Activated T-cell treated with anti-CD3 and anti-CD28 coated beads, Interleukin-2, amount 50 U/mL, for 4 hours (primary cell): Measurements from ENCODE around the gene ADAMTS2. TPM values are rescaled to one million over a fixed set of nuclear protein-coding genes. Genes with fewer than 3 reads are reported as not detected.
"Not testable (repeated sequence)": the region's sequence is repeated elsewhere in the genome, so short reads cannot be mapped to it uniquely, and the experiment has no call there.

Experiments
- ATAC-seq, 2 donors: fragments of 200-7000 bp; cut with Tn5 transposase; one replicate each; pipeline ENCODE4 v1.10.0; 2021
- DNase-seq: peaks from one replicate; pipeline ENCODE4 v3.0.0-alpha.2; 2020
- H3K27me3 Mint-ChIP-seq: one replicate; pipeline ENCODE4 v1.8.0; 2021; ENCODE audit warnings: low read depth, mixed read lengths
- H3K36me3 Mint-ChIP-seq: one replicate; pipeline ENCODE4 v1.8.0; 2022; ENCODE audit warnings: mixed read lengths; ENCODE audit not compliant: insufficient read depth
- H3K4me1 Mint-ChIP-seq: one replicate; pipeline ENCODE4 v1.8.0; 2021; ENCODE audit warnings: low read depth, mixed read lengths
- H3K4me3 Mint-ChIP-seq: one replicate; pipeline ENCODE4 v1.8.0; 2021; ENCODE audit warnings: mild to moderate bottlenecking, moderate library complexity, mixed read lengths
- H3K9me3 Mint-ChIP-seq: one replicate; pipeline ENCODE4 v1.8.0; 2021; ENCODE audit warnings: mixed read lengths
- total RNA-seq, 3 donors: library from RNA; stranded (reverse); gene quantifications; one replicate each; pipeline ENCODE4 v1.2.1, GENCODE V29; 2021

The ADAMTS2 gene
- total RNA-seq, 3 donors from 2014 or later, result 0.05 to 0.41 (median 0.13) TPM

DNA sequence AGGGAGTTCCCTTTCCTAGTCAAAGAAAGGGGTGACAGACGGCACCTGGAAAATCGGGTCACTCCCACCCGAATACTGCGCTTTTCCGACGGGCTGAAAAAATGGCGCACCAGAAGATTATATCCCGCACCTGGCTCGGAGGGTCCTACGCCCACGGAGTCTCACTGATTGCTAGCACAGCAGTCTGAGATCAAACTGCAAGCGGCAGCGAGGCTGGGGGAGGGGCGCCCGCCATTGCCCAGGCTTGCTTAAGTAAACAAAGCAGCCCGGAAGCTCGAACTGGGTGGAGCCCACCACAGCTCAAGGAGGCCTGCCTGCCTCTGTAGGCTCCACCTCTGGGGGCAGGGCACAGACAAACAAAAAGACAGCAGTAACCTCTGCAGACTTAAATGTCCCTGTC is 244.0 kb downstream of the ADAMTS2 start:
- not testable (repeated sequence) for H3K27me3 Mint-ChIP-seq, ATAC-seq, DNase-seq, H3K4me3 Mint-ChIP-seq, H3K36me3 Mint-ChIP-seq, H3K4me1 Mint-ChIP-seq
- H3K9me3 Mint-ChIP-seq, result peaks cover 29% of the 10 kb centered on the region

- H3K4me1 Mint-ChIP-seq, result no peaks in the 10 kb centered on the region
- H3K36me3 Mint-ChIP-seq, result peaks cover 4% of the 10 kb centered on the region
These were observed 255.8 kb downstream of the ADAMTS2 start for GRCh38 chr5:179089502-179089901.

GRCh38 chr5:179080724-179081123 is 264.5 kb downstream of the ADAMTS2 start:
- Mint-ChIP-seq H3K27me3 (no peaks in the 10 kb centered on the region), H3K4me3 (no peak overlapping the region), H3K9me3 (peaks cover 57% of the 10 kb centered on the region), H3K4me1 (no peaks in the 10 kb centered on the region), H3K36me3 (peaks cover 52% of the 10 kb centered on the region)
- DNase-seq (no peak), ATAC-seq (no peak)

More at GRCh38 chr5:179089502-179089901, 255.8 kb downstream of the ADAMTS2 start:
- H3K9me3 Mint-ChIP-seq, result peaks cover 58% of the 10 kb centered on the region
- H3K4me3 Mint-ChIP-seq, result no peak overlapping the region
- H3K27me3 Mint-ChIP-seq, result no peaks in the 10 kb centered on the region
- no peak for ATAC-seq
- DNase-seq, result no peak

- DNase-seq, result no peak
- Mint-ChIP-seq H3K4me3 (no peak overlapping the region), H3K9me3 (peaks cover 53% of the 10 kb centered on the region), H3K4me1 (no peaks in the 10 kb centered on the region), H3K36me3 (peaks cover 60% of the 10 kb centered on the region), H3K27me3 (no peaks in the 10 kb centered on the region)
- ATAC-seq, result no peak
These were observed 265.9 kb downstream of the ADAMTS2 start for GRCh38 chr5:179079165-179079987.

DNA sequence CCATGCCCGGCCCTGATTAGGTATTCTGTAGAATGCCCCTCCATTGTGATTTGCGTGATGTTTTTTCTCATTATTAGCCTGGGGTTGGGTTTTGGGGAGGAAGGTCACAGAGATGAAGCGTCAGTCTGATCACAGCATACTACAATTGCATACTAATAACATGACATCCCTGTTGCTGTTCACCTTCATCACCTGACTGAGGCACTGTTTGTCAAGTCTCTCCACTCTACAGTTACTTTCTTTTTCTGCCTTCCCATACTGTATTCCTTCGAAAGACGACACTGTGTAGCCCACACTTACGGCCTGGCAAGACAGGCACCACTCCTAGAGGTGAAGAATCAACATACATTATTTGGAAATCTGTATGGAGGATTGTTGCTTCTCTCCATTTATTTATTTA is 279.6 kb downstream of the ADAMTS2 start:
- peaks cover 74% of the 10 kb centered on the region for H3K36me3 Mint-ChIP-seq
- peaks cover 27% of the 10 kb centered on the region for H3K9me3 Mint-ChIP-seq
- H3K27me3 Mint-ChIP-seq, result no peaks in the 10 kb centered on the region
- H3K4me3 Mint-ChIP-seq, result no peak overlapping the region
- H3K4me1 Mint-ChIP-seq, result peaks cover 14% of the 10 kb centered on the region
- ATAC-seq, result no peak
- DNase-seq, result no peak

DNA sequence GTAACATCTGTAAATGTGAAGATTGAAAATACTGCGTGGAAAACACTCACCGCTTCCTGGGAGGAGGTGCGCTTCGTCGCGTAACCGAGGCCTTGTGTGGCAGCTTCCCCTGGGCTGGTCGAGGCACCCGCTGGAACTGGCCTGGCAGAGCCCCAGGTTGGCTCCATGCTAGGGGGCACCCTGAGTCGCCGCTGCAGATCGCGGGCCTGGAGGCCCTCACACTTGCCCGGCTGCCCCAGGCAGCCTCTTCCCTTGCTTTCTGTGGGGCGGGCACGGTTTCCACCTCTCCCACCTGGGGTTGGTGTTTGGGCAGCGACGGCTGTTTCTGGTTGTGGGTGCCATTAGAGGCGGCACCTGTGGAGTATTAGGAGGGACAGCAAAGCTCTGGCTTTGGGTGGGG is 284.2 kb downstream of the ADAMTS2 start:
- DNase-seq, result no peak
- Mint-ChIP-seq H3K9me3 (peaks cover 14% of the 10 kb centered on the region), H3K27me3 (peaks cover under 1% of the 10 kb centered on the region), H3K4me3 (peak overlapping the region; percentile 92), H3K36me3 (peaks cover 36% of the 10 kb centered on the region), H3K4me1 (peaks cover 24% of the 10 kb centered on the region)
- ATAC-seq, result no peak

Other genes with a start within 250 kb of the ADAMTS2 start
- 10 to 100 TPM; 33.8 to 38.7 (median 34.3) TPM for gene RUFY1, start 205.1 kb upstream of the ADAMTS2 start, total RNA-seq